ENCODE measurements around the gene ENTREP1.

DNA sequence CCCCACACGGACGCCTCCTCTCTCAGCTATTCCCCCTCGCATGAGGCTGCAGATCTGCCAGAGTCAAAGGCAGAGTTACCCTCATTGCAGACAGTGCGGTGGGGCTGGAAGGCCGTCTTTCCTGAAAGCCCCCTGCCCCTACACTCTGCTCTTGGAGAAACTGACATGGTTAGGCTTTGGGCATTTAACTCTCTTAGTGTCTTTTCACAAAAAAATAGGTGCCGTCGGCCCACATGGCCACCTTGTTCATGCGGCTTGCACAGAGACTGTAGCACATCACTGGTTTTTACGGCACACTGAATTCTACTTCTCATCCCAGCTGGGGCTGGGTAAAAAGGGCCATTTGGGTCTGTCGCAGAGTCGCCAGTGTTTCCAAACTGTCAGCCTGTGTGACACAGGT lies 107.6 kb downstream of the ENTREP1 start:
- no peak for TF ChIP-seq POLR2A (IDR thresholded peaks at IDR 0.05)
- no peak for TF ChIP-seq EP300 (IDR thresholded peaks at IDR 0.05)
